HL-60 (cell line): Measurements from ENCODE around the gene CAMTA1.

ENCODE experiments used
- CTCF ChIP-seq: IDR thresholded peaks from one replicate; pipeline ENCODE4 v1.5.1; 2011; ENCODE audit warnings: low read length, control low read depth, inconsistent platforms; ENCODE audit not compliant: insufficient read depth
- POLR2AphosphoS5 ChIP-seq: IDR thresholded peaks from 2 replicates; pipeline ENCODE4 v1.6.1; 2012; ENCODE audit warnings: low read depth
- SPI1 ChIP-seq: IDR thresholded peaks from 2 replicates; pipeline ENCODE4 v1.6.1; 2012; ENCODE audit warnings: low read depth, mild to moderate bottlenecking, borderline replicate concordance

- TF ChIP-seq CTCF (no peak), POLR2AphosphoS5 (no peak), SPI1 (no peak)
These were observed 233.1 kb downstream of the CAMTA1 start for GRCh38 chr1:7018351-7018750.
